ENCODE data around the gene UBR4.

UBR4 gene

GRCh38 chr1:19032701-19033514 lies 177.2 kb downstream of the UBR4 start:
- no peak for DNase-seq

- no peak for DNase-seq
Measured at GRCh38 chr1:19032413-19032695, 177.7 kb downstream of the UBR4 start.

- DNase-seq: no peak
Measured at GRCh38 chr1:19029191-19030085, 180.6 kb downstream of the UBR4 start.

- no peak for DNase-seq
Measured at GRCh38 chr1:19028546-19029129, 181.4 kb downstream of the UBR4 start.

GRCh38 chr1:19028110-19028509 lies 182.0 kb downstream of the UBR4 start:
- peak; percentile 81 for DNase-seq

Measured in retina (tissue), 1 donor.